KOPT-K1 (cell line): ENCODE data around the gene NOL4L.
"Not testable (repeated sequence)": the region's sequence is repeated elsewhere in the genome, so short reads cannot be mapped to it uniquely, and the experiment has no call there.

Experiments
- H3K27ac ChIP-seq: fragments of 200-600 bp; sonication (generic); 2 replicates; pipeline ENCODE4 v1.5.1; 2016; ENCODE audit warnings: antibody characterized with exemption, mild to moderate bottlenecking, low read depth, low read length; ENCODE audit not compliant: poor library complexity, severe bottlenecking
- H3K36me3 ChIP-seq: fragments of 200-600 bp; sonication (generic); 2 replicates; pipeline ENCODE4 v1.5.1; 2017; ENCODE audit warnings: antibody characterized with exemption, mild to moderate bottlenecking, low read length, moderate library complexity; ENCODE audit not compliant: insufficient read depth
- H3K9me3 ChIP-seq: fragments of 200-600 bp; sonication (generic); 2 replicates; pipeline ENCODE4 v1.5.1; 2017; ENCODE audit warnings: antibody characterized with exemption, low read length, mild to moderate bottlenecking; ENCODE audit not compliant: insufficient read depth, poor library complexity, severe bottlenecking

NOL4L gene

GRCh38 chr20:32407131-32407750 lies 177.9 kb downstream of the NOL4L start:
- H3K36me3 ChIP-seq: peaks cover 30% of the 10 kb centered on the region
- peak overlapping the region; percentile 43 for H3K27ac ChIP-seq
- H3K9me3 ChIP-seq: not testable (repeated sequence)

- peaks cover 34% of the 10 kb centered on the region for H3K36me3 ChIP-seq
Observed at GRCh38 chr20:32406701-32407100, 178.4 kb downstream of the NOL4L start.

GRCh38 chr20:32404017-32404416 lies 181.1 kb downstream of the NOL4L start:
- peaks cover 39% of the 10 kb centered on the region for H3K36me3 ChIP-seq
- no peaks in the 10 kb centered on the region for H3K9me3 ChIP-seq
- no peak overlapping the region for H3K27ac ChIP-seq

More at GRCh38 chr20:32406701-32407100, 178.4 kb downstream of the NOL4L start:
- Histone ChIP-seq H3K9me3 (no peaks in the 10 kb centered on the region), H3K27ac (peak overlapping the region; percentile 43)

- peaks cover 4% of the 10 kb centered on the region for H3K9me3 ChIP-seq
- H3K36me3 ChIP-seq: peaks cover 53% of the 10 kb centered on the region
- H3K27ac ChIP-seq: no peak overlapping the region
Observed at GRCh38 chr20:32400476-32400875, 184.7 kb downstream of the NOL4L start.

GRCh38 chr20:32397567-32398084 lies 187.5 kb downstream of the NOL4L start:
- no peak overlapping the region for H3K27ac ChIP-seq
- peaks cover 18% of the 10 kb centered on the region for H3K9me3 ChIP-seq
- peaks cover 81% of the 10 kb centered on the region for H3K36me3 ChIP-seq

- H3K36me3 ChIP-seq: peaks cover 83% of the 10 kb centered on the region
- no peak overlapping the region for H3K27ac ChIP-seq
- H3K9me3 ChIP-seq: peaks cover 18% of the 10 kb centered on the region
Observed at GRCh38 chr20:32396646-32397160, 188.4 kb downstream of the NOL4L start.

- Histone ChIP-seq H3K9me3 (peaks cover 18% of the 10 kb centered on the region), H3K36me3 (peaks cover 82% of the 10 kb centered on the region), H3K27ac (no peak overlapping the region)
Observed at GRCh38 chr20:32395066-32395465, 190.1 kb downstream of the NOL4L start.
